ENCODE results near the gene NCOA7.

DNA sequence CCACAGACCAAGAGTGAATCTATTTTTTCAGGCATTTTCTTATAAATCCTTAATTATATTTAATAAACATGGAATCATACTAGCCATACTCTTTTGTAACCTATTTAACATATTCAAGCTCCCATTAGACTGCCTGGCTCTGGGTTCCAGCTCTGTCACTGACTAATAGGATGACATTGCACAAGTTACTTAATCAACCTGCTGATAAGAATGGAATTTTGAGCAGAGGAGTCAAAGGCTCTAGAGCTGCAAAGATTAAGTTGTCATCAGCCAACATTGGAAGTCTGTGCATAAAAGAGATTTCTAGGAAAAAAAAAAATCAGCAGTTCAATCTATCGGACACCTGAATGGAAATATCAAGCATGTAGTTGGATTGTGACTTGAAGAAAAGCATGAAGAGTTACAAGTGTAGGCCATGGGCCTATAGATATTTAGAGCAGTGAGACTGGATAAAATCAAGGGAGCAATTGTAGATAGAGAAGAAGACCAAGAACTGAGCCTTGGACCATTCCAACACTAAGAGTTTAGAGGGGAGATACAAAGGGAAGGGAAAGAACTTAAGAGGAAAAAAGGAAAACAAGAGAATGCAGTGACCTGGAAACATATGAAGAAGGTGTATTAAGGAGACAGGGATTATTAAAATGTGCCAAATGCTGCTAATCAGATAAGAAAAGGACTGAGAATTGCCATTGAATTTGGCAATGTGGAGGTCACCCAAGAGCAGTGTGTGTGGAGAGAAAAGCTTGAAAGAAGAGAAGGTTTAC is 154.8 kb downstream of the NCOA7 start:
- TF ChIP-seq POLR2AphosphoS5 (IDR thresholded peaks at IDR 0.05; ENCODE audit: low read depth, low read length) = no peak
- TF ChIP-seq POLR2A (IDR thresholded peaks at IDR 0.05; ENCODE audit: low read depth, low read length) = no peak

Measured in GM12892 (cell line).